Ishikawa (cell line): ENCODE measurements around the gene BTNL9.

ENCODE experiments used
- CEBPB ChIP-seq: IDR thresholded peaks from 2 replicates; pipeline ENCODE4 v1.6.1; 2012
- CREB1 ChIP-seq: IDR thresholded peaks from 2 replicates; pipeline ENCODE4 v1.6.1; 2012; ENCODE audit warnings: low read depth
- EP300 ChIP-seq: IDR thresholded peaks from 2 replicates; pipeline ENCODE4 v1.6.1; 2012; ENCODE audit warnings: borderline replicate concordance
- NFIC ChIP-seq: IDR thresholded peaks from 2 replicates; pipeline ENCODE4 v1.6.1; 2012
- RAD21 ChIP-seq: IDR thresholded peaks from 2 replicates; pipeline ENCODE4 v1.6.1; 2012; ENCODE audit warnings: low read depth
- TEAD4 ChIP-seq: IDR thresholded peaks from 2 replicates; pipeline ENCODE4 v1.6.1; 2012
- USF1 ChIP-seq: IDR thresholded peaks from 2 replicates; pipeline ENCODE4 v1.6.1; 2012
- YY1 ChIP-seq: IDR thresholded peaks from 2 replicates; pipeline ENCODE4 v1.6.1; 2012; ENCODE audit warnings: low read depth

DNA sequence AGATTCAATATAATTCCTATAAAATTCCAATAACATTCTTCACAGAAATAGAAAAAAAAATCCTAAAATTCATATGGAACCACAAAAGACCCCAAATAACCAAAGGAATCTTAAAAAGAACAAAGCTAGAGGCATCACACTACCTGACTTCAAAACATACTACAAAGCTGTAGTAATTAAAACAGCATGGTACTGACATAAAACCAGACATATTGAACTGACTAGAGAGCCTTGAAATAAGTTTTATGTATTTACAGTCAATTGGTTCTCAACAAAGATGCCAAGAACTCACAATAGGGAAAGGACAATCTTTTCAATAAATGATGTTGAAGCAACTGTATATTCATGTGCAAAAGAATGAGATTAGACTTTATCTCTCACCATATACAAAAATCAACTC lies 36.9 kb downstream of the BTNL9 start:
- TF ChIP-seq YY1: no peak
- TF ChIP-seq USF1: no peak
- TF ChIP-seq EP300: no peak
- TF ChIP-seq TEAD4: no peak
- TF ChIP-seq NFIC: no peak
- no peak for TF ChIP-seq CEBPB
- TF ChIP-seq CREB1: no peak
- no peak for TF ChIP-seq RAD21
